GM18909 (cell line): ENCODE data around the gene TP53.
"Not testable (repeated sequence)": the region's sequence is repeated elsewhere in the genome, so short reads cannot be mapped to it uniquely, and the experiment has no call there.

Experiments
- ATAC-seq: cut with Tn5 transposase; IDR thresholded peaks from one replicate; pipeline ENCODE4 v1.9.1; 2021; ENCODE audit warnings: mild to moderate bottlenecking; ENCODE audit not compliant: unreplicated experiment, poor library complexity

The TP53 gene

DNA sequence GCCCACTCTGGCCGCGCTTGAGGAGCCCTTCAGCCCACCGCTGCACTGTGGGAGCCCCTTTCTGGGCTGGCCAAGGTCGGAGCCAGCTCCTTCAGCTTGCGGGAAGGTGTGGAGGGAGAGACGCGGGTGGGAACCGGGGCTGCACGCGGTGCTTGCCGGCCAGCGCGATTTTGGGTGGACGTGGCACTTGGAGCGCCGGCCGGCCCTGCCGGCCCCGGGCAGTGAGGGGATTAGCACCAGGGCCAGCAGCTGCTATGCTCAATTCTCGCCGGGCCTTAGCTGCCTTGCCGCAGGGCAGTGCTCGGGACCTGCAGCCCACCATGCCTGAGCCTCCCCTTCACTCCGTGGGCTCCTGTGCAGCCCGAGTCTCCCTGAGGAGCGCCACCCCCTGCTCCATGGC lies 46.5 kb downstream of the TP53 start:
- ATAC-seq = no peak

DNA sequence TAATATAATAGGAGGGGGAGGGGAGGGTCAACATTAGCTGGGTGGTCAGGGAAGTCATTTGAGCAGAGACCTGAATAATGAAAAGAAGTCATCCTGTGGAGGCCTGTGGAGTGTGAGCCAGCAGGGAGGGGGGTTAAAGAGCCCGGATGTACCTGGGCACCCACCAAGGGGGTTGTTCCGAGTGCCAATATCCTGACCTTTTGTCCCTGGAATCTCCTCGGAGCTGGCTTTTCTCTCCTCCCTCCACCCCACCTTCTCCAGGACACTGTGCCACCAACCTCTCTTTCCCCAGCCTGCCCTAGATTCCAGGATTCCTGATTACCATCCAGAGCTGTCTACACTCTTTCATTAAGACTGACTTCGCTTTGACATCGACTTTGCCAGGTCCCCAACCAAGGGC lies 51.1 kb downstream of the TP53 start:
- no peak for ATAC-seq

DNA sequence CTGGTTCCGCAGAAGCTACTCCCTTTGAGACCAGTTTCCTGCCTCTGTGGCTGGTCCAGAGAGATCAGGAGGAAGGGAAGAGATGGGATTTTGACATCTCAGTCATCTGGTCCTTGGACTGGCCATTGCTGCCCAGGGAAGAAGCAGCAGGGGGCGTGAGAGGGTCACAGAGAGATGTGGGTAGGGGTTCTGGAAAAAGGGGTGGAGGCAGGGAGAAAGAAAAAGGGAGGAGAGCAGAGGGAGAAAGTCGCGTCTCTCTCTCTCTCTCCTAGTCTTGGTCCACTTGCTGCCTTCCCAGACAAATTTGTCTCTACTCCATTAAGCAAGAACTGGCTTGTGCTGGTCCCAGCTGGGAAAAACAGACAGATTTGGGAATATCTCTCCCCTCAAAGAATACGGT lies 52.9 kb downstream of the TP53 start:
- ATAC-seq = no peak

DNA sequence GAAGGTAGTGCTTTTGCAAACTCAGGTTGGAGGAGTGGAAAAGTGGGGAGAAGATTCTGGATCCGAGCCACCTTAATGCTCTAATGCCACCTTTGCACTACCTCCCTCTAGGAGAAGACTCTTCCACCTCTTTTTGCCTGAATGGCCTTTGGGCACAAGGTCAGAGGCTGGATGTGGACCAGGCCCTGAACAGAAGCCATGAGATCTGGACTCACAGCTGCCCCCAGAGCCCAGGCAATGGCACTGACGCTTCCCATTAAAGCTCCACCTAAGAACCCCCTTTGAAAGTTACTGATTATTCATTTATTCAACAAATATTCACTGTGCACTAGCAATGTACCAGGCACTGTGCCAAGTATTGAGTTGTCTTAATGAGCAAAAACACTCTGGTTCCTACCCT lies 54.2 kb downstream of the TP53 start:
- no peak for ATAC-seq

DNA sequence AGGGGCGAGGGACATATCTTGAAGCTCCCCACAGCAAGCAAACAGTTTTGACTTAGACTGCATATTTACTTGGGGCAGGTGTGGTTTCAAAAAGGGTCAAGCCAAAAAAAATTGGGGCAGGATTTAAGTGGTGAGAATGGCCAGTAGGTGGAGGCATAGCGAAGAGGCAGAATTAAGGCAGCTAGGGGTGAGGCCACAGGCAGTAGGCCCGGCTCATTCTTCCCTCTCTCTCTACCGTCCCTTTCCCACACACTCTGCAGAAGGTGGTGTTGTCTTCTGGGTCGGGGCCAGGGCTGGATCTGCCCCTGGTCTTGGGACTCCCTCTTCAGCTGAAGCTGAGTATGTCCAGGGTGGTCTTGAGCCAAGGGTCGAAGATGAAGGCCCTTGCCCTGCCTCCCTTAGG lies 54.8 kb downstream of the TP53 start:
- ATAC-seq = no peak

DNA sequence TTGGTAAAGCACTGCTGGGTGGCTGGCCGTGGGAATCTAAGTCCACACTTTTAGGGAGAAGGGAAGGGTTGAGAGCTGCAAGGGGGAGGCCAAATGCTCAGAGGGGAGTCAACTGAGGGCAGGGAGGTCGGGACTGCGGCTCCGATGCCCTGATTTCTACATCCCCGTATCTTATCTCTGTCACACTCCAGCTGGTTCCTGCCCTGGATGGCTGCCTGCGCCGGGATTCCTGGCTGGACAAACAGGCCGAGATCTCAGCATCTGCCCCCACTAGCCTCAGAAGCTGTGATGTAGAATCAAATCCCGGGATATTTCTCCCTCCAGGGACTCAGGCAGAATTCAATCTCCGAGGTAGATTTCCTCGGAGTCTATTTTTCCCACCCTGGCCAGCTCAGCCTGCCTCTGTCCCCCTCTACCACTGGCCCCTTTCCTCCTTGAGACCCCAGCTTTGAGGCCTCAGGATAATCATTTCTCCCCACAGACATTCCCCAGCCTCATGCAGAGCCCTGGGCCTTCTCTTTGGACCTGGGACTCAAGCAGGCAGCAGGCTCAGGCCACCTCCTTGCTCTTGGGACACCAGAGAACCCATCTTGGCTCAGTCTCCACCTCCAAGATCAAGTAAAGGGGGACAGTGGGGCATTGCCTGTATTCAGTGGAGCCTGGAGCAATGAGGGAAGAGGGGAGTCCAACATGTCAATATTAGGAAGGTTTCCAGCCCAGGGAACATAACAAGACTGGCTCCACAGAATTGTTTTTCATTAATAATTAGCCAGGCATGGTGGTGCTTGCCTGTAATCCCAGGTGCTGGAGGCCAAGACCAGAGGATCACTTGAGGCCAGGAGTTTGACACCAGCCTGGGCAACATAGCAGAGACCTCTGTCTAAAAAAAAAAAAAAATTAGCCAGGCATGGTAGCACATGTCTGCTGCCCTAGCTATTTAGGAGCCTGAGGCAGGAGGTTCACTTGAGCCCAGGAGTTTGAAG lies 55.6 kb downstream of the TP53 start:
- no peak for ATAC-seq

DNA sequence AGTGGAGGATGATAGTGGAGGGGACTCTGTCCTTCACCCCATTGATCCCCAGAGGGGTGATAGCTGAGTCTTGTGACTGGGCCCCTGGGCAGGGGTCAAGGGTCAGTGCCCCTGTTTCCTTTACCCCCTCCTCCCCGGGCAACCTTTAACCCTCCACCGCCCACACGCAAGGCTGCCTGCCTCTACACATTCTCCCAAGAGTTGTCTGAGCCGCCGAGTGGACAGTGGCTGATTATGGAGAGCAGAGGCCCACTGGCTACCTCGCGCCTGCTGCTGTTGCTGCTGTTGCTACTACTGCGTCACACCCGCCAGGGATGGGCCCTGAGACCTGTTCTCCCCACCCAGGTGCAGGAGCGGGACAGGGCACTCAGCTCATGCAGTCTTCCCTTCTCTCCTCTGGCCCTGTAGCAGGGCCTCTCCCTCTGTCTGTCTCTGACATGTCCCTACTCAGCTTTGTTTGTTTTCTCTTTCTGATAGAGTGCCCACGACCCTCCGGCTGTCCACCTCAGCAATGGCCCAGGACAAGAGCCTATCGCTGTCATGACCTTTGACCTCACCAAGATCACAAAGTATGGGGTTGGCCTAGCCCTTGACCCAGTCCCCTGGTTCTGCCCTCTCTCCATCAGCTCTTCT lies 57.2 kb downstream of the TP53 start, which contains the start of gene SHBG:
TSS of gene SHBG (plus strand) at position 197 of the 633 bp plus-strand sequence. CDS start at position 235, 38 bp downstream.
- ATAC-seq = no peak

DNA sequence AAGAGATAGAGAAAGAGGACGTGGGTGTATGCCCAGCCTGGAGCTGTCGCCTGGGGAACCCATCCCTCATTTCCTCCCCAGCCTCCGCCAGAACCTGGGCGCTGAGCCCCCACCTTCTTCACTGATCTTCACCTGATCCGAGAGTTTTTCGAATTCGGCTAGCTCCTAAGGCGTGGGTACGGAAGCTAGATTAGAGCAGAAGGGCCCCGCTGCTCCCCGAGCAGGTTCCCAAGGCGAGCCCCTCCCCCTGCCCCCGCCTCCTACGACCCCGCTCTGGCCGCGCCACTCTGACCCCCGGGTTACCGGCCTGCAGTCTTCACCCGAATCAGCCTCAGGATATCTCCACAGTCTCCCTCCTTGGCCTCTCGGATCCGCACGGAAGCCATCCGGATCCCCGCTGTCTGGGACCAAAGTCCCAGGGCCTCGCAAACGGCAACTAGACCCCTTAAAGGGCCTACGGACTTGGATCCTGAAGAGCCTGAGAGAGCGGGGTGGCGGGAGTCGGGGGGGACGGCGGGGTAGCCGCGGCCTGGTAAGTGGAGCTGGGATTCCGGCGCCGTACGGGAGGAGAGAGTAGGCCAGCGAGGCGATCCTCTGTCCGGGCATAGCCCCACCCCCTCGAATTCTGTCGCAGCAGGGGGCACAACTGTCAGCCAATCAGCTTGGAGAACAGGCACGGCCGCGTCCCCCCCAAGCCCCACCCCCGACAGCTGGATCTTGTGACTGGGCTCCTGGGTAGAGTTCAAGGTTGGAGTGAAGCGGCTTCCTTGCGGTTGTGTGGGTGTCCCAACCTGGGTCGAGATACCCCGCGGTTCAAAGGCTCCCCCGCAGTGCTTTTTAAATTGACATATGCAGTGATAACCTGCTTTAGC lies 59.8 kb downstream of the TP53 start, which contains the start of gene SAT2:
TSS of gene SAT2 (minus strand) at position 572 of the 872 bp plus-strand sequence. CDS start at position 386, 186 bp downstream.
- ATAC-seq = peak; percentile 87

DNA sequence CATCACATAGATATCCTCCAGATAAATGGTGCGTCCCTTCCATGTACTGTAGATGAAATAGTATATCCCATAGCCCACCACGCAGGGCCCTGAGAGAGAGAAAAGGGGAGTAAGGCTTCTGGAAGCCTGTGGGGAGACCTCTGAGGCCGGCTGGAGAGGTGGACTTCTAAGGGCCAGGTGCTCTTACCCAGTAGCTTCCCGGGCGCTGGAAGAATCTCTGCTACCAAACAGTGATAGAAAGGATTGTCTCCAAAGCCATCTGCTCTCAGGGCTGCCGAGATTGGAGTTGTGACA lies 60.4 kb downstream of the TP53 start:
- ATAC-seq = peak; percentile 4

DNA sequence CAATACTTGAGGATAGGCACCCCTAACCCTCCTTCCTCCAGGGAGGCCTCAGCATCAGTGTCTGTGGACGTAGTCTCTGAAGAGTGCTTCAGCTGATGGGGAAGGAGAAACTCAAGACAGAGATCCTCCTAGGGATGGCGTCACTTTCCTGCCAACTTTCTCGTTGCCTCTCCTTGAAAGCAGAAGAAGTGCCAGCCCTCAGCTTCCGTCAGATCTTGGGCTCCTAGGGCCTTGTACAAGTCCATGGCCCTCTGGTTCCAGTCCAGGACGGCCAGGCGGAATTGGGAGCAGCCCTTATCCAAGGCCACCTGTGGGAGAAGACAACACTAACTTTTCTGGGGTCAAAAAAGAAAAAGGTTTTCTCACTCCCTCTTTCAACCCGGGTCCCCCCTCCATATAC lies 61.0 kb downstream of the TP53 start:
- no peak for ATAC-seq

DNA sequence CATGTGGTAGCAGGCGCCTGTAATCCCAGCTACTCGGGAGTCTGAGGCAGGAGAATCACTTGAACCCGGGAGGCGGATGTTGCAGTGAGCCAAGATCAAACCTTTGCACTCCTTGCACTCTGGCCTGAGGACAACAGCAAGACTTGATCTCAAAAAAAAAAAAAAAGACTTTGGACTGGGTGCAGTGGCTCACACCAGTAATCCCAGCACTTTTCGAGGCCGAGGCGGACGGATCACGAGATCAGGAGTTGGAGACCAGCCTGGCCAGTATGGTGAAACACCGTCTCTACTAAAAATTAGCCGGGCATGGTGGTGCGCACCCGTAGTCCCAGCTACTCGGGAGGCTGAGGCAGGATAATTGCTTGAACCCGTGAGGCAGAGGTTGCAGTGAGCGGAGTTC lies 61.5 kb downstream of the TP53 start:
- not testable (repeated sequence) for ATAC-seq

DNA sequence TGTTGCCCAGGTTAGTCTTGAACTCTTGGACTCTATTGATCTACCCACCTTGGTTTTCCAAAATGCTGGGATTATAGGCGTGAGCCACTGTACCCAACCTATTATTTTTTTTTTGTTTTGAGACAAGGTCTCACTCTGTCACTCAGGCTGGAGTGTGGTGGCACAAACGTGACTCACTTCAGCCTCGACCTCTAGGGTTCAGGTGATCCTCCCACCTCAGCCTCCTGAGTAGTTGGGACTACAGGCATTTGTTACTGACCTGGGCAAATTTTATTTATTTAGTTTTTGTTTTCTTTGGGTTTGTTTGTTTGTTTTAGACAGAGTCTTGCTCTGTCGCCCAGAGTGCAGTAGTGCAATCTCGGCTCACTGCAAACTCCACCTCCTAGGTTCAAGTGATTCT lies 63.6 kb downstream of the TP53 start:
- no peak for ATAC-seq

DNA sequence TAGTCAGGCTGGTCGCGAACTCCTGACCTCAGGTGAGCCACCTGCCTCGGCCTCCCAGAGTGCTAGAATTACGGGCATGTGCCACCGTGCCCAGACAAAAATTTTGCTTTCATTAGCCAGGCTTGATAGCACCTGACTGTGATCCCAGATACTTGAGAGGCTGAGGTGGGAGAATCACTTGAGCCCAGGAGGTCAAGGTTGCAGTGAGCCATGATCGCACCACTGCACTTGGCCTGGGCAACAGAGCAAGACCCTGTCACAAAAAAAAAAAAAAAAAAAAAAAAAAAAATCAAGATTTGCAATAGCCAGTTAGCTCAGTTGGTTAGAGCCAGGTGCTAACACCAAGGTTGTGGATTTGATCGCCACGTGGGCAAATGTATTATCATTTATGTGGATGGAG lies 66.5 kb downstream of the TP53 start:
- ATAC-seq = no peak

DNA sequence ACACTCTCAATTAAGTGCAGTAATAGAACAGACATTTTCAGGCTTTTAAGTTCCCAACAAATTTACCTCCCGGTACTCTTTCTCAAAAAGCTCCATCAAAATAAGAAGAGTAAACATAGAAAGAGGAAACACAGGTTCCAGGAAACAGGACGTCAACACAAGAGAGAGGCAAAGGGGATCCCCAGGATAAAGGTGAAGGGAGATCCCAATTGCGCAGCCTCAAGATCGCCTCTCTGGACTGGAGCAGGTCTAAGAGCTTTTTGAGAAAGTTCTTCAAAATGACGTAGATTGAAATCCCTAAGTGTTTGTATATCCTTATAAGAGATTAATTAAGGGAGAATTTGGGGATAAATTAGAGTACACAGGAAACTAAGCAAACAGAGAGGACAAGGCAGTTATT lies 68.7 kb downstream of the TP53 start:
- no peak for ATAC-seq
